Epithelial cell of umbilical artery (primary cell): ENCODE results near the gene GKAP1. TPM values are rescaled to one million over a fixed set of nuclear protein-coding genes. Genes with fewer than 3 reads are reported as not detected.

ENCODE experiments used
- total RNA-seq: library from RNA; depleted of rRNA; stranded (reverse); fragments of >200 nt; gene quantifications from 2 replicates; pipeline ENCODE4 v1.2.3, GENCODE V29; 2014

GKAP1 gene
- total RNA-seq, result 0.65 and 2.1 TPM in 2 replicates

DNA sequence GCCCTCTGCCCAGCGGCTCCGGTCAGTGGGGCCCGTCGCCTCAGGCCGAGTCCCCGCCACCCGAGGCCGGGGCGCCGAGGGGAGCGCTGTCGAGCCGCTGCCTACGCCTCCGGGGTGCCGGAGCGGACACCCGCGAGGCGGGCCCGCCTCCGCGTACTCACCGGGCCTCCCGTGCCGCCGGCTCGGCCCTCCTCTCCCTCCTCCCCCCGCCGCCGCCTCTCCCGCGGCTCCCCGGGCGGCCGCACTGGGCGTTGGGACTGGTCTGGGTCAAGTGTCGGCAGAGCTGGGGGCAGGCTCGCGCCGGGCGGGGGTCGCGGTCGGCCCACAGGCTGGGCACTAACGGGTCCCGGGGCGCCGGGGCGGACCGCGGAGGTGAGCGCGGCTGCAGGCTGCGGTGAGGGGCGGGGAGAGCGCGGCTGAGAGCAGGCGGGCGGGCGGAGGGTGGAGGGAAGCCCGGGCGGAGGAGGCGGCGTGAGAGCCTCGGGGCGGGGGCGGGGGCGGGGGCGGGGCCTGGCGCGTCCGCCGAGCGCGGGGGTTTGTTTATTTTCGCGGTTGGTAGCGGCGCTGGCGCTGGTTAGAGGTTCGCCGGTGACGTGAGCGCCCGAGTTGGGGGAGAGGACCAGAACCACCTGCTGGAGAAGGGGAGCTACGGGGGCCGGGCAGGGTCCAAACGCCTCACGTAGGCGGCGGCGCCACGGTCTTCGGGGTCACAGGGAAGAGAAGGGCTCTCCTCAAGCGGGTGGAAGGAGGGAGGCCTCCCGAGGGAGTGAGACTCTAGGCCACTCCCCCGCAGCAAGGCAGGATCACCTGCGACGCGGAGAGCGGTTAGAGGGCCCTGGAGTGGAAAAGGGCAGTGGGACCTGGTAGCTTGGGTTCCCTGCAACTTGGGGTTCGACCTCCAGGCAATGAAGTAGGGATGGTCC, at the start of gene GKAP1:
GKAP1 (minus strand) TSS at position 414 of the 923 bp plus-strand sequence. CDS start 11,252 bp downstream, outside the sequence.

DNA sequence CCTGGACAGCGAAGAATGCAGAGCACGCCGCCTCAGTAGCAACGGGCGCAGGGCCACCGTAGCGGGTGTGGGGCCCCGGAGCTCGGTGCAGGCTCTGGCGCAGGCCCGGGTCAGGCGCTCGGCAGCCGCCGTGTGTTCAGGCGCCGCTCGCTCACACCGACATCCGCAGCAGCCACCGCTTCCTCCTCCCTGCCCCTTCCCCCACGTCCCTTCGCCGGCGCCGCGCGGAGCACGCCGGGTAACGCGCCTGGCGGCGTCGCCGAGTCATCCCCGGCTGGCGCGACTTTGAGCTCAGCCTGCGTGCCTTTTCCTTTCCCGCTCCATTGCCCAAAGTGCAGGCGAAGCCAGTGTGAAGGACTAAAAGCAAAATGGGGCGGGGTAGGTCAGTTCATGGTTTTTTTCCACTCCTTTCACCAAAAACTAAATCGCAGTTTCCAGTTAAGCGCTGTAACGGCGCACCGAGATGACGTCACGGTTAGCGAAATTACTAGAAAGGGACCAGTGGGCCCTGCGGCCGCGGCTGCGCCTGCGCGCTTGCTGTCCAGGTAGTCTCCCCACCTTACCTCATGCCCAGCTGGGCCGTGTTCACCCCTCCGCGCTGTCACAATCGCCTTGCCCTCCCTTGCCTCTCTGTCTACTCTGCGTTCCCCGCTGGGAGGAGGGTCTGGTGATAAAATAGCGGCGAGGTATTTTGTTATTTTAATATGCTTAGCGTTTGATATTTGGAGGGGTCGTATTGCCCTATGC, 109.6 kb downstream of the GKAP1 start, which contains the start of gene UBQLN1:
UBQLN1 (minus strand) TSS at position 191 of the 747 bp plus-strand sequence. CDS start 279 bp downstream, outside the sequence.

Other genes with a start within 250 kb of the GKAP1 start
- 2.9 and 6.2 TPM in 2 replicates for gene IDNK, start 194.6 kb downstream of the GKAP1 start, total RNA-seq
- gene UBQLN1, start 109.8 kb downstream of the GKAP1 start, total RNA-seq, result 93.2 and 111 TPM in 2 replicates
- 2.9 and 4.1 TPM in 2 replicates for gene KIF27, start 103.7 kb upstream of the GKAP1 start, total RNA-seq
- 741 and 777 TPM in 2 replicates for gene HNRNPK, start 162.4 kb upstream of the GKAP1 start, total RNA-seq
- 8.8 and 9.7 TPM in 2 replicates for gene RMI1, start 163.0 kb upstream of the GKAP1 start, total RNA-seq